ENCODE measurements around the gene GUCY2D.

The GUCY2D gene

GRCh38 chr17:8063761-8064534 is 61.5 kb downstream of the GUCY2D start:
- Histone ChIP-seq H3K4me3 (ENCODE audit: insufficient read depth, low read depth, low read length, poor library complexity, severe bottlenecking) (no peak overlapping the region), H3K9me3 (ENCODE audit: control insufficient read depth, low read length) (no peaks in the 10 kb centered on the region), H3K4me1 (ENCODE audit: control insufficient read depth, insufficient read depth, low read length, poor library complexity, severe bottlenecking) (no peaks in the 10 kb centered on the region), H3K27me3 (replicated peaks; ENCODE audit: control insufficient read depth, insufficient read depth, low read length, poor library complexity, severe bottlenecking) (peaks cover 13% of the 10 kb centered on the region), H3K36me3 (ENCODE audit: control insufficient read depth, insufficient read depth, low read length) (no peaks in the 10 kb centered on the region), H3K27ac (ENCODE audit: insufficient read depth, low read length, poor library complexity, severe bottlenecking) (no peak overlapping the region)
- DNase-seq: no peak

GRCh38 chr17:8064561-8065019 is 62.2 kb downstream of the GUCY2D start:
- Histone ChIP-seq H3K4me3 (ENCODE audit: insufficient read depth, low read depth, low read length, poor library complexity, severe bottlenecking) (no peak overlapping the region), H3K36me3 (ENCODE audit: control insufficient read depth, insufficient read depth, low read length) (no peaks in the 10 kb centered on the region), H3K27me3 (replicated peaks; ENCODE audit: control insufficient read depth, insufficient read depth, low read length, poor library complexity, severe bottlenecking) (peaks cover 13% of the 10 kb centered on the region), H3K9me3 (ENCODE audit: control insufficient read depth, low read length) (no peaks in the 10 kb centered on the region), H3K4me1 (ENCODE audit: control insufficient read depth, insufficient read depth, low read length, poor library complexity, severe bottlenecking) (no peaks in the 10 kb centered on the region), H3K27ac (ENCODE audit: insufficient read depth, low read length, poor library complexity, severe bottlenecking) (no peak overlapping the region)
- DNase-seq: no peak

GRCh38 chr17:8066841-8067775 is 64.7 kb downstream of the GUCY2D start:
- DNase-seq: no peak
- Histone ChIP-seq H3K27me3 (replicated peaks; ENCODE audit: control insufficient read depth, insufficient read depth, low read length, poor library complexity, severe bottlenecking) (peaks cover 9% of the 10 kb centered on the region), H3K4me3 (ENCODE audit: insufficient read depth, low read depth, low read length, poor library complexity, severe bottlenecking) (no peak overlapping the region), H3K9me3 (ENCODE audit: control insufficient read depth, low read length) (no peaks in the 10 kb centered on the region), H3K36me3 (ENCODE audit: control insufficient read depth, insufficient read depth, low read length) (no peaks in the 10 kb centered on the region), H3K4me1 (ENCODE audit: control insufficient read depth, insufficient read depth, low read length, poor library complexity, severe bottlenecking) (peaks cover under 1% of the 10 kb centered on the region), H3K27ac (ENCODE audit: insufficient read depth, low read length, poor library complexity, severe bottlenecking) (no peak overlapping the region)

- Histone ChIP-seq H3K4me3 (ENCODE audit: insufficient read depth, low read depth, low read length, poor library complexity, severe bottlenecking) (no peak overlapping the region), H3K27me3 (replicated peaks; ENCODE audit: control insufficient read depth, insufficient read depth, low read length, poor library complexity, severe bottlenecking) (peaks cover 12% of the 10 kb centered on the region), H3K36me3 (ENCODE audit: control insufficient read depth, insufficient read depth, low read length) (no peaks in the 10 kb centered on the region), H3K27ac (ENCODE audit: insufficient read depth, low read length, poor library complexity, severe bottlenecking) (no peak overlapping the region), H3K4me1 (ENCODE audit: control insufficient read depth, insufficient read depth, low read length, poor library complexity, severe bottlenecking) (peaks cover 8% of the 10 kb centered on the region), H3K9me3 (ENCODE audit: control insufficient read depth, low read length) (no peaks in the 10 kb centered on the region)
- no peak for DNase-seq
Measured at GRCh38 chr17:8067806-8068205, 65.4 kb downstream of the GUCY2D start.

- H3K27me3 ChIP-seq (replicated peaks; ENCODE audit: control insufficient read depth, insufficient read depth, low read length, poor library complexity, severe bottlenecking): peaks cover 15% of the 10 kb centered on the region
- no peak overlapping the region for H3K27ac ChIP-seq (ENCODE audit: insufficient read depth, low read length, poor library complexity, severe bottlenecking)
- peaks cover 19% of the 10 kb centered on the region for H3K4me1 ChIP-seq (ENCODE audit: control insufficient read depth, insufficient read depth, low read length, poor library complexity, severe bottlenecking)
- H3K9me3 ChIP-seq (ENCODE audit: control insufficient read depth, low read length): no peaks in the 10 kb centered on the region
- no peaks in the 10 kb centered on the region for H3K36me3 ChIP-seq (ENCODE audit: control insufficient read depth, insufficient read depth, low read length)
- no peak overlapping the region for H3K4me3 ChIP-seq (ENCODE audit: insufficient read depth, low read depth, low read length, poor library complexity, severe bottlenecking)
- no peak for DNase-seq
Measured at GRCh38 chr17:8068736-8069586, 66.5 kb downstream of the GUCY2D start.

GRCh38 chr17:8069587-8069860 is 67.1 kb downstream of the GUCY2D start:
- no peak overlapping the region for H3K27ac ChIP-seq (ENCODE audit: insufficient read depth, low read length, poor library complexity, severe bottlenecking)
- no peaks in the 10 kb centered on the region for H3K9me3 ChIP-seq (ENCODE audit: control insufficient read depth, low read length)
- no peak overlapping the region for H3K4me3 ChIP-seq (ENCODE audit: insufficient read depth, low read depth, low read length, poor library complexity, severe bottlenecking)
- no peaks in the 10 kb centered on the region for H3K36me3 ChIP-seq (ENCODE audit: control insufficient read depth, insufficient read depth, low read length)
- H3K27me3 ChIP-seq (replicated peaks; ENCODE audit: control insufficient read depth, insufficient read depth, low read length, poor library complexity, severe bottlenecking): peaks cover 17% of the 10 kb centered on the region
- H3K4me1 ChIP-seq (ENCODE audit: control insufficient read depth, insufficient read depth, low read length, poor library complexity, severe bottlenecking): peaks cover 23% of the 10 kb centered on the region
- no peak for DNase-seq
